Hepatocyte (in vitro differentiated cells): ENCODE measurements around the gene METRNL. TPM values are rescaled to one million over a fixed set of nuclear protein-coding genes. Genes with fewer than 3 reads are reported as not detected.
"Not testable (repeated sequence)": the region's sequence is repeated elsewhere in the genome, so short reads cannot be mapped to it uniquely, and the experiment has no call there.

Experiments
- DNase-seq: peaks from one replicate; pipeline ENCODE4 v3.0.0-alpha.2; 2016; ENCODE audit warnings: low spot score
- H2AFZ ChIP-seq: fragments of 200-600 bp; sonication (generic); 2 replicates; pipeline ENCODE4 v1.6.0; 2016; ENCODE audit warnings: antibody characterized with exemption, mild to moderate bottlenecking
- H3K27ac ChIP-seq: fragments of 200-600 bp; sonication (generic); 2 replicates; pipeline ENCODE4 v1.5.1; 2016; ENCODE audit warnings: mild to moderate bottlenecking
- H3K27me3 ChIP-seq: fragments of 200-600 bp; sonication (generic); 2 replicates; pipeline ENCODE4 v1.6.1; 2016
- H3K36me3 ChIP-seq: fragments of 200-600 bp; sonication (generic); replicated peaks from 2 replicates; pipeline ENCODE4 v1.5.1; 2016; ENCODE audit warnings: low read depth; ENCODE audit not compliant: insufficient read depth
- H3K4me1 ChIP-seq: fragments of 200-600 bp; sonication (generic); 2 replicates; pipeline ENCODE4 v1.5.1; 2016; ENCODE audit warnings: mild to moderate bottlenecking, moderate library complexity; ENCODE audit not compliant: insufficient read depth
- H3K4me2 ChIP-seq: fragments of 200-600 bp; sonication (generic); 2 replicates; pipeline ENCODE4 v1.6.0; 2016
- H3K4me3 ChIP-seq: fragments of 200-600 bp; sonication (generic); 2 replicates; pipeline ENCODE4 v1.5.1; 2016; ENCODE audit warnings: mild to moderate bottlenecking
- H3K79me2 ChIP-seq: fragments of 200-600 bp; sonication (generic); 2 replicates; pipeline ENCODE4 v1.6.0; 2017; ENCODE audit warnings: mild to moderate bottlenecking
- H3K9me2 ChIP-seq: fragments of 200-600 bp; sonication (generic); replicated peaks from 2 replicates; pipeline ENCODE4 v1.6.0; 2017; ENCODE audit warnings: mild to moderate bottlenecking; ENCODE audit not compliant: insufficient read depth
- H3K9me3 ChIP-seq: fragments of 200-600 bp; sonication (generic); 2 replicates; pipeline ENCODE4 v1.5.1; 2016; ENCODE audit warnings: low read depth, mild to moderate bottlenecking
- H4K20me1 ChIP-seq: fragments of 200-600 bp; sonication (generic); 2 replicates; pipeline ENCODE4 v1.6.0; 2016; ENCODE audit warnings: mild to moderate bottlenecking; ENCODE audit not compliant: insufficient read depth, poor library complexity, severe bottlenecking
- EZH2 ChIP-seq: fragments of 200-600 bp; sonication (generic); IDR thresholded peaks from 2 replicates; pipeline ENCODE4 v1.6.1; 2016; ENCODE audit warnings: antibody characterized with exemption, mild to moderate bottlenecking, borderline replicate concordance
- EZH2phosphoT487 ChIP-seq: fragments of 200-600 bp; sonication (generic); IDR thresholded peaks from one replicate; pipeline ENCODE4 v1.6.1; 2018; ENCODE audit warnings: antibody characterized with exemption, mild to moderate bottlenecking, low read depth, moderate library complexity; ENCODE audit not compliant: unreplicated experiment, severe bottlenecking
- WGBS: methylation state at CpG from one replicate; pipeline ENCODE4 v1.1.6; 2016; ENCODE audit warnings: low lambda C conversion rate; ENCODE audit errors: missing lambda C conversion rate; 5-methylcytosine and 5-hydroxymethylcytosine counted together
- polyA plus RNA-seq: library from polyadenylated mRNA; unstranded; fragments of >200 nt; fragmentation: Nextera tagmentation; extraction: Ambion mirVana; gene quantifications from 2 replicates; pipeline ENCODE4 v1.2.1, GENCODE V29; 2016
- total RNA-seq: library from RNA; depleted of rRNA; stranded (reverse); fragments of >200 nt; gene quantifications from 2 replicates; pipeline ENCODE4 v1.2.3, GENCODE V29; 2014
- TF ChIP-seq, protein P1 (sequence below): fragments of 200-600 bp; sonication (generic); IDR thresholded peaks from 2 replicates; pipeline ENCODE4 v1.5.1; 2016; ENCODE audit warnings: antibody characterized with exemption, mild to moderate bottlenecking; ENCODE audit not compliant: poor library complexity

METRNL gene
- total and polyA plus RNA-seq, 2 experiments from 2014 or later, result 97.2 to 164 TPM

DNA sequence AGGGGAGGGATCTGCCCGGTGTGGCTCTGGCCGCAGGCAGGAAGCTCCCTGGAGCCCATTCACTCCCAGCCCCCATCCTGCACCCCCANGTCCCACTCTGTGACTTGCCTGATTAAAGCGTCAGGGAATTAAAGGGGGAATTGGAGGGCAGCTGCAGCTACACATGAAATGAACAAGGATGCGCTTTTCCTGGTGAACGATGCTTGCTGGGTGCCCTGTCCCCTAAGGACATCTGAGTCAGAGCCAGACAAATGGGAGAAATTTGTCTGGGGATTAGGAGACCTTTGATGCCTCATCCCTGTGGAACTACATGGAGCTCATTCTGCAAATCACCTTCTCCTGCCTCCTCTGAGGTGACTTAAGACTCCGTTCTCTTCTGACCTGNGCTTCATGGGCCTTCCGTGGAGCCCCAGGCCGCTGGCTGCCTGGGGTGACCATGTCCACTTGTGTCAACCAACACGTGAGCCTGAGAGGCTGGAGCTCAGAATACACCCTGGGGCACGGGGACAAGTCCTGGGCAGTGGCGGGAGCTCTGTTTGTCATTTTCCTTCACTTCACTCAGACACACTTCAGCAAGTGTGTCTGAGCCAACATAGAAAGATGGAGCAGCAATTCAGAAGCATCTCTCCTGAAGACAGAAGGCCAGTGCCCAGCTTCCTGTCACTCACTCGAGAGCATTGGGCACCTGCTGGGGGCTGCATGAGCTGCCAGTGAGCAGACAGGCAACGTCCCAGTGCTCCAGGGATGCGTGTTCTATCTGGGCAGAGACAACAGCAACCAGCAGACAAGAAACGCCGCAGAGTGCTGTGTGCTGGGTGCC is 54.1 kb downstream of the METRNL start:
- H3K4me3 ChIP-seq, result no peak overlapping the region
- no peaks in the 10 kb centered on the region for H3K4me1 ChIP-seq
- no peaks in the 10 kb centered on the region for H3K9me3 ChIP-seq
- no peak overlapping the region for H3K4me2 ChIP-seq
- no peak overlapping the region for H3K27ac ChIP-seq
- no peaks in the 10 kb centered on the region for H3K9me2 ChIP-seq
- no peak overlapping the region for H2AFZ ChIP-seq
- H3K79me2 ChIP-seq, result no peaks in the 10 kb centered on the region
- H4K20me1 ChIP-seq, result no peaks in the 10 kb centered on the region
- no peaks in the 10 kb centered on the region for H3K27me3 ChIP-seq
- WGBS, result 68% methylated on average over 16 of the region's 16 CpGs
- DNase-seq, result no peak
- H3K36me3 ChIP-seq, result no peaks in the 10 kb centered on the region
- no peak for TF ChIP-seq EZH2
- TF ChIP-seq, protein P1, sequence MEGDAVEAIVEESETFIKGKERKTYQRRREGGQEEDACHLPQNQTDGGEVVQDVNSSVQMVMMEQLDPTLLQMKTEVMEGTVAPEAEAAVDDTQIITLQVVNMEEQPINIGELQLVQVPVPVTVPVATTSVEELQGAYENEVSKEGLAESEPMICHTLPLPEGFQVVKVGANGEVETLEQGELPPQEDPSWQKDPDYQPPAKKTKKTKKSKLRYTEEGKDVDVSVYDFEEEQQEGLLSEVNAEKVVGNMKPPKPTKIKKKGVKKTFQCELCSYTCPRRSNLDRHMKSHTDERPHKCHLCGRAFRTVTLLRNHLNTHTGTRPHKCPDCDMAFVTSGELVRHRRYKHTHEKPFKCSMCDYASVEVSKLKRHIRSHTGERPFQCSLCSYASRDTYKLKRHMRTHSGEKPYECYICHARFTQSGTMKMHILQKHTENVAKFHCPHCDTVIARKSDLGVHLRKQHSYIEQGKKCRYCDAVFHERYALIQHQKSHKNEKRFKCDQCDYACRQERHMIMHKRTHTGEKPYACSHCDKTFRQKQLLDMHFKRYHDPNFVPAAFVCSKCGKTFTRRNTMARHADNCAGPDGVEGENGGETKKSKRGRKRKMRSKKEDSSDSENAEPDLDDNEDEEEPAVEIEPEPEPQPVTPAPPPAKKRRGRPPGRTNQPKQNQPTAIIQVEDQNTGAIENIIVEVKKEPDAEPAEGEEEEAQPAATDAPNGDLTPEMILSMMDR, result no peak
- TF ChIP-seq EZH2phosphoT487, result no peak

DNA sequence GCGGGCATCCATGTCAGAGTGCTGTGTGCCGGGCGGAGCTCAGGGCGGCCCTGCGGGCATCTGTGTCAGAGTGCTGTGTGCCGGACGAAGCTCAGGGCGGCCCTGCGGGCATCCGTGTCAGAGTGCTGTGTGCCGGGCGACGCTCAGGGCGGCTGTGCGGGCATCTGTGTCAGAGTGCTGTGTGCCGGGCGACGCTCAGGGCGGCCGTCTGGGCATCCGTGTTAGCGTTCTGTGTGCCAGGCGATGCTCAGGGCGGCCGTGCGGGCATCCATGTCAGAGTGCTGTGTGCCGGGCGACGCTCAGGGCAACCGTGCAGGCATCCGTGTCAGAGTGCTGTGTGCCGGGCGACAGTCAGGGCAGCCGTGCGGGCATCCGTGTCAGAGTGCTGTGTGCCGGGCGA is 55.0 kb downstream of the METRNL start:
- H3K9me3 ChIP-seq, H3K27ac ChIP-seq, H3K4me1 ChIP-seq, H3K27me3 ChIP-seq, H3K36me3 ChIP-seq, H2AFZ ChIP-seq, H3K4me3 ChIP-seq, H4K20me1 ChIP-seq, H3K4me2 ChIP-seq, DNase-seq, H3K9me2 ChIP-seq, H3K79me2 ChIP-seq: not testable (repeated sequence)
- WGBS, result 98% methylated on average over 18 of the region's 38 CpGs

GRCh38 chr17:83135692-83136091 is 56.3 kb downstream of the METRNL start:
- Histone ChIP-seq H3K9me2 (no peaks in the 10 kb centered on the region), H3K4me3 (no peak overlapping the region), H3K79me2 (no peaks in the 10 kb centered on the region), H3K9me3 (no peaks in the 10 kb centered on the region), H3K36me3 (no peaks in the 10 kb centered on the region), H3K27ac (no peak overlapping the region), H3K27me3 (no peaks in the 10 kb centered on the region), H2AFZ (no peak overlapping the region), H4K20me1 (no peaks in the 10 kb centered on the region), H3K4me1 (no peaks in the 10 kb centered on the region), H3K4me2 (no peak overlapping the region)
- DNase-seq, result no peak
- 97% methylated on average over 12 of the region's 14 CpGs for WGBS
- TF ChIP-seq EZH2, result no peak
- no peak for TF ChIP-seq EZH2phosphoT487
- TF ChIP-seq, protein P1, result no peak

- Histone ChIP-seq H3K4me2 (no peak overlapping the region), H3K27ac (no peak overlapping the region), H3K79me2 (no peaks in the 10 kb centered on the region), H4K20me1 (no peaks in the 10 kb centered on the region), H3K27me3 (no peaks in the 10 kb centered on the region), H3K9me2 (no peaks in the 10 kb centered on the region), H2AFZ (no peak overlapping the region), H3K4me1 (no peaks in the 10 kb centered on the region), H3K36me3 (no peaks in the 10 kb centered on the region), H3K9me3 (no peaks in the 10 kb centered on the region), H3K4me3 (no peak overlapping the region)
- TF ChIP-seq EZH2phosphoT487, result no peak
- TF ChIP-seq, protein P1, result no peak
- TF ChIP-seq EZH2, result no peak
- DNase-seq, result no peak
- 86% methylated on average over 13 of the region's 13 CpGs for WGBS
Observed at GRCh38 chr17:83136156-83136555, 56.7 kb downstream of the METRNL start.
